ENCODE data around the gene GPRC5A.

The GPRC5A gene

DNA sequence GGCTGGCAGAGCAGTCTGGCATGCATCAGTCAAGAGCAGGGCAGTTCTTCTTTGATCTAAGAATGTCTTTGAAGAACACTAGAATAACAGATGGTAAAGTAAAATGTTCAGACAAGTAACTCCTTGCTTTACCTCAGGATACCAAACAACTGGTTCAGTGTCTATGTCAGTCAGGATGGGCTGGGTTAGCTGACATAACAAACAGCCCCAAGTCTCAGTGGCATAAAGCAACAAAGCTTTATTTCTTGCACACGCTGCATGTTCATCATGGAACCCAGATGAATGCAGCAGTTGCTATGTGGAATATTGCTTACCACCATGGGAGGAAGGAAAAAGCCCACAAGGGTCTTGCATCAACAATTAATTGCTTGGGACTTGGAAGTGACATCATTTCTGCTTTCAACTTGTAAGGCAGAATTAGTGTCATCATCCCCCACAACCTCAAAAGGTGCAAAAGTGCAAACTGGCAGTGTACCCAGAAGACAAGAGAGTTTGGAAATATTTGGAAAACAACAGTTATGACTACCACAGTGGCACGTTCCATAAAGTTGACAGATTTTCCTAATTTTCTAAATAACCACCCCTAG lies 39.4 kb downstream of the GPRC5A start:
- no peak for DNase-seq
- TF ChIP-seq CTCF (IDR thresholded peaks at IDR 0.05; ENCODE audit: low read length) (no peak), EZH2 (optimal IDR thresholded peaks at IDR 0.05; ENCODE audit: low read depth, low read length) (no peak), EZH2phosphoT487 (IDR thresholded peaks at IDR 0.05; ENCODE audit: low read length) (no peak)
- no peaks in the 10 kb centered on the region for H3K9me2 ChIP-seq (replicated peaks; ENCODE audit: insufficient read depth, low read length)

GRCh38 chr12:12933742-12934141 lies 42.4 kb downstream of the GPRC5A start:
- DNase-seq: no peak
- Histone ChIP-seq H3K36me3 (replicated peaks; ENCODE audit: insufficient read depth, low read length) (no peaks in the 10 kb centered on the region), H4K20me1 (ENCODE audit: insufficient read depth, low read length) (no peaks in the 10 kb centered on the region), H3K79me2 (ENCODE audit: low read length) (no peaks in the 10 kb centered on the region), H3K4me1 (ENCODE audit: low read length) (no peaks in the 10 kb centered on the region), H3K9me3 (replicated peaks; ENCODE audit: insufficient read depth, low read length) (no peaks in the 10 kb centered on the region), H3K9me2 (replicated peaks; ENCODE audit: insufficient read depth, low read length) (no peaks in the 10 kb centered on the region), H3F3A (ENCODE audit: insufficient read depth, low read length) (no peaks in the 10 kb centered on the region), H3K4me2 (ENCODE audit: low read depth, low read length) (no peak overlapping the region), H3K9ac (ENCODE audit: low read length) (no peak overlapping the region), H2AFZ (ENCODE audit: low read length) (no peak overlapping the region), H3K27ac (ENCODE audit: low read length) (no peak overlapping the region), H3K4me3 (ENCODE audit: low read length) (no peak overlapping the region), H3K27me3 (replicated peaks; ENCODE audit: insufficient read depth, low read length) (no peaks in the 10 kb centered on the region)
- TF ChIP-seq EZH2 (optimal IDR thresholded peaks at IDR 0.05; ENCODE audit: low read depth, low read length) (no peak), CTCF (IDR thresholded peaks at IDR 0.05; ENCODE audit: low read length) (no peak), EZH2phosphoT487 (IDR thresholded peaks at IDR 0.05; ENCODE audit: low read length) (no peak)

More for the DNA sequence above, 39.4 kb downstream of the GPRC5A start:
- H4K20me1 ChIP-seq (ENCODE audit: insufficient read depth, low read length): no peaks in the 10 kb centered on the region
- no peaks in the 10 kb centered on the region for H3K27me3 ChIP-seq (replicated peaks; ENCODE audit: insufficient read depth, low read length)
- no peaks in the 10 kb centered on the region for H3K4me1 ChIP-seq (ENCODE audit: low read length)
- no peak overlapping the region for H2AFZ ChIP-seq (ENCODE audit: low read length)
- H3K9me3 ChIP-seq (replicated peaks; ENCODE audit: insufficient read depth, low read length): no peaks in the 10 kb centered on the region
- H3K27ac ChIP-seq (ENCODE audit: low read length): no peak overlapping the region
- H3K9ac ChIP-seq (ENCODE audit: low read length): no peak overlapping the region
- H3K4me3 ChIP-seq (ENCODE audit: low read length): no peak overlapping the region
- H3K36me3 ChIP-seq (replicated peaks; ENCODE audit: insufficient read depth, low read length): no peaks in the 10 kb centered on the region
- no peak overlapping the region for H3K4me2 ChIP-seq (ENCODE audit: low read depth, low read length)
- no peaks in the 10 kb centered on the region for H3F3A ChIP-seq (ENCODE audit: insufficient read depth, low read length)
- no peaks in the 10 kb centered on the region for H3K79me2 ChIP-seq (ENCODE audit: low read length)

DNA sequence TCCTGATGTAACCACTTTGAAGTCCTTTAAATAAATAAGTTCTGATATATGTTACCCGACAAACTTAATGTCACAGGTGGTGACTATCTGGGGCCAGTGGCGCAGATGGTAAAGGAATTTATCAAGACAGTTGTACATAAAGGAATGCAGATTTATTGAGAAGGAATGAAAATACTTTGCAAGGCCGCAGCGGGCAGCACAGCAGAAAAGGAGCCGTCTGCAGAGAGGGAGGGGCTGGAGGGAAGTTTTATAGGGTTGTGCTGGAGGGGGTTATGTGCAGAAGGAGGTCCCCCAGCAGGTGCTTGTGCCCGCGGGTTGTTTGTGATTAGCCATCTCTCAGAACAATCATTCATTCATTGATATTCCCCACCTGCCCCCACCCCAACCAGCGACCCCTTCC lies 43.2 kb downstream of the GPRC5A start:
- H3K9me3 ChIP-seq (replicated peaks; ENCODE audit: insufficient read depth, low read length): no peaks in the 10 kb centered on the region
- H2AFZ ChIP-seq (ENCODE audit: low read length): no peak overlapping the region
- H3F3A ChIP-seq (ENCODE audit: insufficient read depth, low read length): no peaks in the 10 kb centered on the region
- H3K36me3 ChIP-seq (replicated peaks; ENCODE audit: insufficient read depth, low read length): no peaks in the 10 kb centered on the region
- H4K20me1 ChIP-seq (ENCODE audit: insufficient read depth, low read length): no peaks in the 10 kb centered on the region
- DNase-seq: no peak
- no peaks in the 10 kb centered on the region for H3K27me3 ChIP-seq (replicated peaks; ENCODE audit: insufficient read depth, low read length)
- no peaks in the 10 kb centered on the region for H3K4me1 ChIP-seq (ENCODE audit: low read length)
- no peak overlapping the region for H3K9ac ChIP-seq (ENCODE audit: low read length)
- no peak overlapping the region for H3K4me2 ChIP-seq (ENCODE audit: low read depth, low read length)
- no peaks in the 10 kb centered on the region for H3K79me2 ChIP-seq (ENCODE audit: low read length)
- no peak overlapping the region for H3K4me3 ChIP-seq (ENCODE audit: low read length)
- TF ChIP-seq EZH2phosphoT487 (IDR thresholded peaks at IDR 0.05; ENCODE audit: low read length): no peak
- no peak for TF ChIP-seq CTCF (IDR thresholded peaks at IDR 0.05; ENCODE audit: low read length)
- no peak for TF ChIP-seq EZH2 (optimal IDR thresholded peaks at IDR 0.05; ENCODE audit: low read depth, low read length)
- H3K27ac ChIP-seq (ENCODE audit: low read length): no peak overlapping the region
- no peaks in the 10 kb centered on the region for H3K9me2 ChIP-seq (replicated peaks; ENCODE audit: insufficient read depth, low read length)

Measured in MM.1S (cell line).